OCI-LY3 (cell line): ENCODE measurements around the gene CTDSPL.

ENCODE experiments used
- H2AFZ ChIP-seq: fragments of 200-600, 300-600 bp; shearing (Covaris generic); 2 replicates; pipeline ENCODE4 v1.6.0; 2014; ENCODE audit warnings: antibody characterized with exemption, low read depth, low read length
- H3K27ac ChIP-seq: fragments of 200-600, 300-600 bp; sonication (generic); 2 replicates; pipeline ENCODE4 v1.5.1; 2014; ENCODE audit warnings: mild to moderate bottlenecking, low read length, moderate library complexity, mixed read lengths
- H3K27me3 ChIP-seq: fragments of 200-600, 300-600 bp; sonication (generic); 2 replicates; pipeline ENCODE4 v1.6.1; 2014; ENCODE audit warnings: low read depth, low read length, mixed read lengths
- H3K36me3 ChIP-seq: fragments of 200-600, 300-600 bp; sonication (generic); replicated peaks from 2 replicates; pipeline ENCODE3; 2014; ENCODE audit warnings: low read depth, low read length, mixed read lengths
- H3K4me1 ChIP-seq: fragments of 300-600, 200-600 bp; sonication (generic); 2 replicates; pipeline ENCODE4 v1.6.1; 2014; ENCODE audit warnings: low read length, mixed read lengths
- H3K4me2 ChIP-seq: fragments of 200-600, 300-600 bp; sonication (generic); 2 replicates; pipeline ENCODE4 v1.6.1; 2014; ENCODE audit warnings: low read length, mixed read lengths
- H3K4me3 ChIP-seq: fragments of 300-600, 200-600 bp; sonication (generic); 2 replicates; pipeline ENCODE4 v1.5.1; 2014; ENCODE audit warnings: antibody characterized with exemption, mild to moderate bottlenecking, low read length, moderate library complexity
- H3K79me2 ChIP-seq: fragments of 300-600, 200-600 bp; shearing (Covaris generic); 2 replicates; pipeline ENCODE4 v1.6.1; 2014; ENCODE audit warnings: mild to moderate bottlenecking, low read length, mixed read lengths
- H3K9ac ChIP-seq: fragments of 300-600, 200-600 bp; shearing (Covaris generic); 2 replicates; pipeline ENCODE4 v1.6.0; 2014; ENCODE audit warnings: mild to moderate bottlenecking, low read length, moderate library complexity
- H3K9me3 ChIP-seq: fragments of 200-600, 300-600 bp; shearing (Covaris generic); 2 replicates; pipeline ENCODE4 v1.6.1; 2014; ENCODE audit warnings: low read length, mixed read lengths; ENCODE audit not compliant: insufficient read depth
- H4K20me1 ChIP-seq: fragments of 200-600, 300-600 bp; sonication (generic); 2 replicates; pipeline ENCODE4 v1.6.1; 2016; ENCODE audit warnings: low read length, mixed read lengths; ENCODE audit not compliant: insufficient read depth
- EZH2phosphoT487 ChIP-seq: fragments of 200-600 bp; shearing (Covaris generic); IDR thresholded peaks from 2 replicates; pipeline ENCODE4 v1.6.1; 2018; ENCODE audit warnings: antibody characterized with exemption, mixed run types, low read depth
- TF ChIP-seq, protein P1 (sequence below): fragments of 200-600, 300-600 bp; sonication (generic); IDR thresholded peaks from 2 replicates; pipeline ENCODE4 v1.5.1; 2014; ENCODE audit warnings: antibody characterized with exemption, low read length, low read depth

Gene CTDSPL

GRCh38 chr3:38001456-38002081 lies 139.9 kb downstream of the CTDSPL start:
- Histone ChIP-seq H3K4me1 (peaks cover 2% of the 10 kb centered on the region), H3K27me3 (no peaks in the 10 kb centered on the region), H3K4me3 (no peak overlapping the region), H3K36me3 (peaks cover 12% of the 10 kb centered on the region), H3K79me2 (no peaks in the 10 kb centered on the region), H4K20me1 (no peaks in the 10 kb centered on the region), H3K4me2 (no peak overlapping the region), H2AFZ (no peak overlapping the region), H3K9ac (no peak overlapping the region), H3K27ac (no peak overlapping the region), H3K9me3 (no peaks in the 10 kb centered on the region)
- no peak for TF ChIP-seq EZH2phosphoT487
- TF ChIP-seq, protein P1, sequence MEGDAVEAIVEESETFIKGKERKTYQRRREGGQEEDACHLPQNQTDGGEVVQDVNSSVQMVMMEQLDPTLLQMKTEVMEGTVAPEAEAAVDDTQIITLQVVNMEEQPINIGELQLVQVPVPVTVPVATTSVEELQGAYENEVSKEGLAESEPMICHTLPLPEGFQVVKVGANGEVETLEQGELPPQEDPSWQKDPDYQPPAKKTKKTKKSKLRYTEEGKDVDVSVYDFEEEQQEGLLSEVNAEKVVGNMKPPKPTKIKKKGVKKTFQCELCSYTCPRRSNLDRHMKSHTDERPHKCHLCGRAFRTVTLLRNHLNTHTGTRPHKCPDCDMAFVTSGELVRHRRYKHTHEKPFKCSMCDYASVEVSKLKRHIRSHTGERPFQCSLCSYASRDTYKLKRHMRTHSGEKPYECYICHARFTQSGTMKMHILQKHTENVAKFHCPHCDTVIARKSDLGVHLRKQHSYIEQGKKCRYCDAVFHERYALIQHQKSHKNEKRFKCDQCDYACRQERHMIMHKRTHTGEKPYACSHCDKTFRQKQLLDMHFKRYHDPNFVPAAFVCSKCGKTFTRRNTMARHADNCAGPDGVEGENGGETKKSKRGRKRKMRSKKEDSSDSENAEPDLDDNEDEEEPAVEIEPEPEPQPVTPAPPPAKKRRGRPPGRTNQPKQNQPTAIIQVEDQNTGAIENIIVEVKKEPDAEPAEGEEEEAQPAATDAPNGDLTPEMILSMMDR = no peak

GRCh38 chr3:38002291-38002876 lies 140.7 kb downstream of the CTDSPL start:
- Histone ChIP-seq H3K4me1 (no peaks in the 10 kb centered on the region), H4K20me1 (no peaks in the 10 kb centered on the region), H3K79me2 (no peaks in the 10 kb centered on the region), H3K36me3 (peaks cover 11% of the 10 kb centered on the region), H3K4me2 (no peak overlapping the region), H3K27me3 (no peaks in the 10 kb centered on the region), H3K4me3 (no peak overlapping the region), H2AFZ (no peak overlapping the region), H3K9ac (no peak overlapping the region), H3K27ac (no peak overlapping the region), H3K9me3 (no peaks in the 10 kb centered on the region)
- TF ChIP-seq, protein P1 = no peak
- TF ChIP-seq EZH2phosphoT487 = no peak

DNA sequence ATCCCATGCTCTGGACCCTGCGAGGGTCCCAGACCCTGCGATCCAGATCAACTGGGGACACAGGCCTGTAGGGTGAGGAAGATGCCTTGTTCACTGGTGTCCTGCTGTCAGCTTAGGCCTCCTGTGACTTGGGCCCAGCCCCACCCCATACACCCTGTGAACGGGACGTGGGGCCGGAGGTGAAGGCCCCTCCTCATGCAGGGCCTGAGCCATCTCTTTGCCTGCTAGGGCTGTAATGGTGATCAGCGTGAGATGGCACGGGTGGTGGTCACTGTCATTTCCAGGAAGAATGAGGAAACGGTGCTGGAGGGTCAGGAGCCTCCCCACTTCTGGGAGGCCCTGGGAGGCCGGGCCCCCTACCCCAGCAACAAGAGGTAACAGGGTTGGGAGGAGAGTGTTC lies 141.3 kb downstream of the CTDSPL start:
- H3K9me3 ChIP-seq = no peaks in the 10 kb centered on the region

DNA sequence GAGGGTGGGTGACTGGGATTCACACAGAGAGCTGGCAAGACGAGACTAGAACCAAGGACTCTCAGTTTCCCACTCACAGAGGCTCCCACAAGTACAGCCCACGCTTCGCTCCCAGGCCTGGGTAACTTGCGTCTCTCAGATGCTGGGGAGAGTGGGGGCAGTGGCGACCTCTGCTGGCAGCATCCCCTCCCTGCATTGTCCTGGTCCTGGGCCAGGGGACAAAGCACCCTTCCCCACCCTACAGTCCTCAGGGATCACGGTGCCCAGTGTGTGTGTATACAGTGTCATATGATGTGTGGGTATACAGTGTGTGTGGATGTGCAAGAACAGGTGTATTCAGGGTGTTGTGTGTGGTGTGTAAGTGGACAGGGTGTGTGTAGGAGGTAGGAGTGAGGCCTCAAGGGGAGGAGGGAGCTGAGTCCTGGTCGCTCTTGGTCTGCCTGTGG lies 141.7 kb downstream of the CTDSPL start:
- Histone ChIP-seq H3K4me3 (no peak overlapping the region), H3K27me3 (no peaks in the 10 kb centered on the region), H3K79me2 (no peaks in the 10 kb centered on the region), H3K9ac (no peak overlapping the region), H3K9me3 (no peaks in the 10 kb centered on the region), H3K4me2 (no peak overlapping the region), H3K27ac (no peak overlapping the region), H3K4me1 (no peaks in the 10 kb centered on the region), H4K20me1 (no peaks in the 10 kb centered on the region), H2AFZ (no peak overlapping the region), H3K36me3 (peaks cover 11% of the 10 kb centered on the region)
- TF ChIP-seq, protein P1 = peak; percentile 93
- no peak for TF ChIP-seq EZH2phosphoT487

More for the DNA sequence above, 141.3 kb downstream of the CTDSPL start:
- Histone ChIP-seq H3K27ac (no peak overlapping the region), H3K9ac (no peak overlapping the region), H3K27me3 (no peaks in the 10 kb centered on the region), H2AFZ (no peak overlapping the region), H3K4me1 (no peaks in the 10 kb centered on the region), H3K4me2 (no peak overlapping the region), H4K20me1 (no peaks in the 10 kb centered on the region), H3K4me3 (no peak overlapping the region), H3K36me3 (peaks cover 11% of the 10 kb centered on the region), H3K79me2 (no peaks in the 10 kb centered on the region)
- TF ChIP-seq, protein P1 = no peak
